GM23338 (cell line): Measurements from ENCODE around the gene OTUD7B. TPM values are rescaled to one million over a fixed set of nuclear protein-coding genes. Genes with fewer than 3 reads are reported as not detected.
A peak's percentile ranks its signal among the peaks of the same experiment; 100 is the strongest.

Source experiments
- ATAC-seq: fragments of 200-7000 bp; cut with Tn5 transposase; 3 replicates; pipeline ENCODE4 v1.9.1; 2020
- DNase-seq: peaks from one replicate; pipeline ENCODE4 v3.0.0-alpha.2; 2015; ENCODE audit warnings: low spot score
- H2AFZ ChIP-seq: fragments of 200-600 bp; sonication (generic); 2 replicates; pipeline ENCODE4 v1.8.0; 2016; ENCODE audit warnings: antibody characterized with exemption, mild to moderate bottlenecking, moderate library complexity
- H3F3A ChIP-seq: fragments of 200-600 bp; sonication (generic); replicated peaks from 2 replicates; pipeline ENCODE4 v1.8.0; 2017; ENCODE audit warnings: antibody characterized with exemption, mixed run types, low read depth
- H3K27ac ChIP-seq: fragments of 200-600 bp; sonication (generic); 2 replicates; pipeline ENCODE4 v1.6.1; 2016; ENCODE audit warnings: low read depth
- H3K27me3 ChIP-seq: fragments of 200-600 bp; sonication (generic); 2 replicates; pipeline ENCODE4 v1.8.0; 2016; ENCODE audit warnings: mild to moderate bottlenecking, mixed run types, moderate library complexity; ENCODE audit not compliant: insufficient read depth
- H3K36me3 ChIP-seq: fragments of 200-600 bp; sonication (generic); 2 replicates; pipeline ENCODE4 v1.8.0; 2016; ENCODE audit warnings: mild to moderate bottlenecking; ENCODE audit not compliant: insufficient read depth
- H3K4me1 ChIP-seq: fragments of 200-600 bp; sonication (generic); 2 replicates; pipeline ENCODE4 v1.8.0; 2016; ENCODE audit warnings: mild to moderate bottlenecking, moderate library complexity; ENCODE audit not compliant: insufficient read depth
- H3K4me2 ChIP-seq: fragments of 200-600 bp; sonication (generic); 2 replicates; pipeline ENCODE4 v1.7.1; 2017; ENCODE audit warnings: mixed run types
- H3K4me3 ChIP-seq: fragments of 200-600 bp; sonication (generic); 2 replicates; pipeline ENCODE4 v1.6.1; 2016; ENCODE audit warnings: mixed run types
- H3K79me2 ChIP-seq: fragments of 200-600 bp; sonication (generic); replicated peaks from 2 replicates; pipeline ENCODE4 v1.8.0; 2017; ENCODE audit warnings: mild to moderate bottlenecking; ENCODE audit not compliant: insufficient read depth
- H3K9me2 ChIP-seq: fragments of 200-600 bp; sonication (generic); 2 replicates; pipeline ENCODE4 v1.8.0; 2017; ENCODE audit not compliant: insufficient read depth
- H4K20me1 ChIP-seq: fragments of 200-600 bp; sonication (generic); replicated peaks from 2 replicates; pipeline ENCODE4 v1.8.0; 2017; ENCODE audit warnings: mild to moderate bottlenecking; ENCODE audit not compliant: insufficient read depth
- H3K27ac Mint-ChIP-seq: 2 replicates; pipeline ENCODE4 v1.8.0; 2020; ENCODE audit warnings: inconsistent platforms, mild to moderate bottlenecking, moderate library complexity, mixed read lengths
- H3K27me3 Mint-ChIP-seq: 3 replicates; pipeline ENCODE4 v1.8.0; 2022; ENCODE audit warnings: low read depth, mild to moderate bottlenecking, moderate library complexity, mixed read lengths, inconsistent platforms; ENCODE audit not compliant: insufficient read depth, poor library complexity
- H3K36me3 Mint-ChIP-seq: 3 replicates; pipeline ENCODE4 v1.8.0; 2021; ENCODE audit warnings: low read depth, mild to moderate bottlenecking, inconsistent platforms, moderate library complexity, mixed read lengths
- H3K4me1 Mint-ChIP-seq: 3 replicates; pipeline ENCODE4 v1.8.0; 2020; ENCODE audit warnings: mild to moderate bottlenecking, inconsistent platforms, mixed read lengths
- H3K4me3 Mint-ChIP-seq: 3 replicates; pipeline ENCODE4 v1.8.0; 2021; ENCODE audit warnings: moderate library complexity, mild to moderate bottlenecking, inconsistent platforms, mixed read lengths
- H3K9me3 Mint-ChIP-seq: 3 replicates; pipeline ENCODE4 v1.8.0; 2020; ENCODE audit warnings: moderate library complexity, mild to moderate bottlenecking, inconsistent platforms, mixed read lengths
- CREB1 ChIP-seq: fragments of 250-450 bp; sonication (Bioruptor Pico); IDR thresholded peaks from 2 replicates; pipeline ENCODE4 v1.5.0; 2020; ENCODE audit warnings: low read depth, mild to moderate bottlenecking, moderate library complexity
- CTCF ChIP-seq, 2 experiments: fragments of 200-600 bp in 1 of 2; sonication (generic) in 1 of 2; conservative IDR thresholded peaks; 2 replicates each; pipeline versions ENCODE4 v1.5.1 to v1.6.1; 2016 to 2017; ENCODE audit warnings: antibody characterized with exemption in 2 of 2, low read depth in 2 of 2, mild to moderate bottlenecking in 2 of 2, moderate library complexity in 1 of 2
- ETS1 ChIP-seq: IDR thresholded peaks from 2 replicates; pipeline ENCODE4 v1.6.1; 2016; ENCODE audit warnings: antibody characterized with exemption
- EZH2 ChIP-seq: fragments of 200-600 bp; sonication (generic); IDR thresholded peaks from one replicate; pipeline ENCODE4 v1.8.0; 2017; ENCODE audit warnings: antibody characterized with exemption, mild to moderate bottlenecking, low read depth; ENCODE audit not compliant: unreplicated experiment
- EZH2phosphoT487 ChIP-seq: fragments of 200-600 bp; sonication (generic); IDR thresholded peaks from one replicate; pipeline ENCODE4 v1.8.1; 2018; ENCODE audit warnings: antibody characterized with exemption; ENCODE audit not compliant: unreplicated experiment
- JUNB ChIP-seq: IDR thresholded peaks from one replicate; pipeline ENCODE4 v1.6.1; 2016; ENCODE audit warnings: antibody characterized with exemption; ENCODE audit not compliant: unreplicated experiment
- NANOG ChIP-seq: IDR thresholded peaks from 2 replicates; pipeline ENCODE4 v1.6.1; 2016; ENCODE audit warnings: antibody characterized with exemption, borderline replicate concordance
- POLR2AphosphoS5 ChIP-seq: IDR thresholded peaks from 2 replicates; pipeline ENCODE4 v1.6.1; 2016; ENCODE audit warnings: antibody characterized with exemption, low read depth
- REST ChIP-seq: IDR thresholded peaks from one replicate; pipeline ENCODE4 v1.6.1; 2018; ENCODE audit warnings: antibody characterized with exemption; ENCODE audit not compliant: unreplicated experiment
- STAT1 ChIP-seq: IDR thresholded peaks from one replicate; pipeline ENCODE4 v1.6.1; 2016; ENCODE audit warnings: antibody characterized with exemption; ENCODE audit not compliant: unreplicated experiment
- ZNF114 ChIP-seq: fragments of 250-450 bp; sonication (Bioruptor Pico); IDR thresholded peaks from 2 replicates; pipeline ENCODE4 v1.5.0; 2020; ENCODE audit warnings: mild to moderate bottlenecking, moderate library complexity
- ZNF331 ChIP-seq: fragments of 250-450 bp; sonication (Bioruptor Pico); IDR thresholded peaks from 2 replicates; pipeline ENCODE4 v1.5.0; 2020; ENCODE audit warnings: low read depth, mild to moderate bottlenecking, moderate library complexity
- long read RNA-seq: library from polyadenylated mRNA; unstranded; transcript quantifications from one replicate; pipeline ENCODE4 v2.0.0, GENCODE V29; 2020; ENCODE audit not compliant: unreplicated experiment
- polyA plus RNA-seq: library from polyadenylated mRNA; unstranded; fragments of >200 nt; fragmentation: Nextera tagmentation; extraction: Ambion mirVana; gene quantifications from 2 replicates; pipeline ENCODE4 v1.2.1, GENCODE V29; 2016
- total RNA-seq: library from RNA; depleted of rRNA; stranded (reverse); fragments of >200 nt; shearing (Covaris generic); gene quantifications from 2 replicates; pipeline ENCODE4 v1.2.3, GENCODE V29; 2014; rRNA removed

OTUD7B gene
- total RNA-seq (9.9 and 12.4 TPM in 2 replicates), polyA plus RNA-seq (3.3 and 3.7 TPM in 2 replicates)
- long read RNA-seq, full-length matches to known transcripts, result 1 of 3 reads
- long read RNA-seq, partial matches to known transcripts, result 0 of 3 reads
- long read RNA-seq, other reads (novel, unspliced or antisense), result 2 of 3 reads

DNA sequence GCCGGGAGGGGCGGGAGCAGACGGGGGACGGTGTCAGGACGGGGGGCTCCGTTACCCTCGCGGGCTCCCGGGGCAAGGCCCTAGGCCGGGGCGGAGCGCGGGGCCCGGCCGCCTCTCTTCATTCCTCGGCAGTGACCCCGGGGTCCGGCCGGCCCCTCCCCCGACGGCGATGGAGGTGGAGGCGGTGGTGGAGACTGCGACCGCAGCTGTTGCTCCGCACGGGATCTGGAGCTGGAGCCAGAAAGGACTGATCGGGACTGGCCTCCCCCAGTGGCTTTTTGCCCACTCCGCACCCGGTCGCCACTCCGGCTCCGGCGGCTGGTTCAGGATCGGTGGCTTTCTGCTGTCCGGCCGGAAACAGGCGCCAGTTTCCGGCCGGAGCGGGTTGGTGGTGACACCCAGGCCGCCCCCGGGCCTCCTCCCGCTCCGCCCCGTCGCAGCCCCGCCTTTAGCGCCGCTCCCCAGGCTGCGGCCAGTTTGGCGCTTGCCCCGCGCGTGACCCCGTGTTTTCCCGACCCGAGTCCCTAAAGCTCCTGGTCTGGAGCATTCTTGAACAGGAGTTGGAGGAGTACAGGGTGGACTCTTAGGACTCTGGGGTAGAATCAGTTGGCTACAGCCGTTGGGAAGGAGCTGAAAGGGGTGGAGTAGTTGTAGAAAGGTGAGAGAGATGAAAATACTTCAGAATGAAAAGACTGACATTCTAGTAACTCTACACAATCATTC lies at the start of gene OTUD7B:
TSS of gene OTUD7B (minus strand) at position 334 of the 723 bp plus-strand sequence. CDS start 33,216 bp downstream, outside the sequence.
- H2AFZ ChIP-seq, result peak within 1 kb of the TSS; percentile 93
- H3K4me1 ChIP-seq, result peaks cover 22% of the 10 kb centered on the region
- H3K9me2 ChIP-seq, result no peaks in the 10 kb centered on the region
- TF ChIP-seq POLR2AphosphoS5, result peak; percentile 81
- TF ChIP-seq EZH2phosphoT487, result no peak
- peak; percentile 61 for TF ChIP-seq CREB1 (CRISPR knock-in tag)
- ATAC-seq, result peak; percentile 88
- H3K4me3 ChIP-seq, result peak within 1 kb of the TSS; percentile 97
- H3K36me3 Mint-ChIP-seq, result no peaks in the 10 kb centered on the region
- peak within 1 kb of the TSS; percentile 98 for H3K4me3 Mint-ChIP-seq
- H3F3A ChIP-seq, result peaks cover 3% of the 10 kb centered on the region; the same call in 1 of the 2 replicates
- peak within 1 kb of the TSS; percentile 82 for H3K4me2 ChIP-seq
- H3K79me2 ChIP-seq, result peaks cover 32% of the 10 kb centered on the region
- H3K27me3 ChIP-seq, result no peaks in the 10 kb centered on the region
- DNase-seq, result peak; percentile 95
- H4K20me1 ChIP-seq, result peaks cover 26% of the 10 kb centered on the region
- H3K27ac Mint-ChIP-seq, result peak within 1 kb of the TSS; percentile 96
- peaks cover 25% of the 10 kb centered on the region for H3K4me1 Mint-ChIP-seq
- peak within 1 kb of the TSS; percentile 96 for H3K27ac ChIP-seq
- H3K36me3 ChIP-seq, result no peaks in the 10 kb centered on the region
- peaks cover 6% of the 10 kb centered on the region for H3K27me3 Mint-ChIP-seq
- H3K9me3 Mint-ChIP-seq, result no peaks in the 10 kb centered on the region

DNA sequence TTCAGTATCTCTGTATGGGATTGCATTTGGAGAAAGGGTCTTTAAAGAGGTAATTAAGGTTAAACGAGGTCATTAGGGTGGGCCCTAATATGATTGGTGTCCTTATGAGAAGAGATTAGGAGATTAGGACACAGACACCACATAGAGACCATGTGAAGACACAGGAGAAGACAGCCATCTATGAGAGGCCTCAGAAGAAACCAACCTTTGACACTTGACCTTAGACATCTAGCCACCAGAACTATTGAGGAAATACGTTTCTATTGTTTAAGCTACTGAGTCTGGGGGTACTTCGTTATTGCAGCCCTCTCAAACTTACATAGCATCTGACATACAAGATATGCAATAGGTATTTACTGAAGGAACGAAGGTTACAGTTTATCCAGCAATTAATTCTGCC lies 49.7 kb upstream of the OTUD7B start:
- no peaks in the 10 kb centered on the region for H3K79me2 ChIP-seq
- no peaks in the 10 kb centered on the region for H3K9me3 Mint-ChIP-seq
- H3F3A ChIP-seq, result no peaks in the 10 kb centered on the region
- DNase-seq, result no peak
- H2AFZ ChIP-seq, result no peak overlapping the region
- no peak overlapping the region for H3K27ac ChIP-seq
- H3K27me3 Mint-ChIP-seq, result no peaks in the 10 kb centered on the region
- no peak overlapping the region for H3K4me3 Mint-ChIP-seq
- no peak for TF ChIP-seq REST
- TF ChIP-seq JUNB, result no peak
- TF ChIP-seq EZH2, result no peak
- no peak for TF ChIP-seq EZH2phosphoT487
- TF ChIP-seq STAT1, result no peak
- no peak for TF ChIP-seq CTCF (conservative IDR thresholded peaks at IDR 0.05; ENCODE audit: low read depth in 2 of 2)
- no peak for TF ChIP-seq ZNF331 (CRISPR knock-in tag)
- no peak for TF ChIP-seq ETS1
- no peak for TF ChIP-seq ZNF114 (CRISPR knock-in tag)
- no peak for TF ChIP-seq POLR2AphosphoS5
- TF ChIP-seq CREB1 (CRISPR knock-in tag), result no peak
- TF ChIP-seq NANOG, result no peak
- no peak overlapping the region for H3K4me3 ChIP-seq
- H3K27ac Mint-ChIP-seq, result no peak overlapping the region
- no peaks in the 10 kb centered on the region for H3K27me3 ChIP-seq
- H3K4me1 Mint-ChIP-seq, result peaks cover 2% of the 10 kb centered on the region; the same call in 1 of the 3 replicates
- no peaks in the 10 kb centered on the region for H3K4me1 ChIP-seq
- no peaks in the 10 kb centered on the region for H3K36me3 ChIP-seq
- no peak for ATAC-seq
- H3K9me2 ChIP-seq, result no peaks in the 10 kb centered on the region
- H4K20me1 ChIP-seq, result no peaks in the 10 kb centered on the region
- H3K4me2 ChIP-seq, result no peak overlapping the region
- H3K36me3 Mint-ChIP-seq, result no peaks in the 10 kb centered on the region
